ENCODE data around the gene CDC14A. TPM values are rescaled to one million over a fixed set of nuclear protein-coding genes. Genes with fewer than 3 reads are reported as not detected.

Gene CDC14A
- polyA plus RNA-seq, 1 donor from 2014 or later = 2.7 TPM

DNA sequence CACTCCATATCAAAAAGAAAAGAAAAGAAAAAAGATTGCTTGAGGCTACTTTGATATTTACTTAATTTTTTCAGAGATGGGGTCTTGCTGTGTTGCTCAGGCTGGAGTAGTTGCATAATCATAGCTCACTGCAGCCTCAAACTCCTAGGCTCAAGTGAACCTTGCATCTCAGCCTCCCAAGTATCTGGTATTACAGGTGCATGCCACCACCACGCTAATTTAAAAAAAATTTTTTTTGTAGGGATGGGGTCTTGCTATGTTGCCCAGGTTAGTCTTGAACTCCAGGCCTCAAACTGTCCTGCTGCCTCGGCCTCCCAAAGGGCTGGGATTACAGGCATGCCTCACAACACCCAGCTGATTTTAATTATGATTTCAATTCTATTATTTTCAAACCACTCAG is 48.1 kb upstream of the CDC14A start:
- Histone ChIP-seq H3F3A (ENCODE audit: insufficient read depth, low read length, poor library complexity, severe bottlenecking) (no peaks in the 10 kb centered on the region), H3K27me3 (ENCODE audit: insufficient read depth, low read depth, low read length) (no peaks in the 10 kb centered on the region), H3K9me2 (ENCODE audit: insufficient read depth, low read length) (no peaks in the 10 kb centered on the region), H3K9me3 (ENCODE audit: low read length) (no peaks in the 10 kb centered on the region), H4K20me1 (ENCODE audit: insufficient read depth) (no peaks in the 10 kb centered on the region), H3K79me2 (replicated peaks; ENCODE audit: insufficient read depth, low read length) (no peaks in the 10 kb centered on the region), H3K27ac (ENCODE audit: low read length) (no peak overlapping the region), H3K4me3 (ENCODE audit: low read length) (no peak overlapping the region), H3K36me3 (ENCODE audit: insufficient read depth, low read length) (no peaks in the 10 kb centered on the region), H3K9ac (ENCODE audit: low read length) (no peak overlapping the region), H3K4me2 (ENCODE audit: low read length) (no peak overlapping the region), H2AFZ (ENCODE audit: low read depth, low read length) (no peak overlapping the region)
- TF ChIP-seq SMC3 (conservative IDR thresholded peaks at IDR 0.05; ENCODE audit: poor library complexity) = no peak
- TF ChIP-seq MXI1 (conservative IDR thresholded peaks at IDR 0.05; ENCODE audit: poor library complexity, severe bottlenecking) = no peak
- TF ChIP-seq POLR2AphosphoS5 (IDR thresholded peaks at IDR 0.05) = no peak
- no peak for TF ChIP-seq EP300 (conservative IDR thresholded peaks at IDR 0.05; ENCODE audit: poor library complexity, severe bottlenecking)
- no peak for TF ChIP-seq RAD21 (conservative IDR thresholded peaks at IDR 0.05)
- no peak for TF ChIP-seq EZH2 (IDR thresholded peaks at IDR 0.05; ENCODE audit: borderline replicate concordance, insufficient read depth, low read length, poor library complexity, severe bottlenecking)
- no peak for TF ChIP-seq TAF1 (IDR thresholded peaks at IDR 0.05; ENCODE audit: low read depth)
- no peak for TF ChIP-seq CTCF (IDR thresholded peaks at IDR 0.05; ENCODE audit: poor library complexity, severe bottlenecking)
- no peak for TF ChIP-seq REST (IDR thresholded peaks at IDR 0.05; ENCODE audit: borderline replicate concordance)

DNA sequence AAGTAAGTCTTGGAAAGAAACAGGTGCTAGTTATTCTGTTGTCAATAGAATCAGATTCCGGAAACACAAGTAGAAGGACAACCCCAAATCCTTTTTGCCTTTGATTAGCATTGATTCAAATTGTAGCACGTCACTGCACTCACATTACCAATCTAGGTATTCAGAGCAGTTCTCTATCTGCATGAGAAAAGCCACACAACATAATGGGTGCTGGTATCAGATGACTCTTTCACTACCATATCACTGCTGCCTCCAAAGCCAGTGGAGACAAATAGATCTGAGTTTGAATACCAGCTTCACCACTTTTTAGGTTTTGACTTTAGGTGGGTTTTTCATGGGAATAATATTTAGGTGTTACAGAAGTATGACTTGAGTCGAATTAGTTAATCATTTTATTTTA is 47.4 kb upstream of the CDC14A start:
- no peak overlapping the region for H3K9ac ChIP-seq (ENCODE audit: low read length)
- no peak overlapping the region for H2AFZ ChIP-seq (ENCODE audit: low read depth, low read length)
- H3K27me3 ChIP-seq (ENCODE audit: insufficient read depth, low read depth, low read length) = no peaks in the 10 kb centered on the region
- no peaks in the 10 kb centered on the region for H3K79me2 ChIP-seq (replicated peaks; ENCODE audit: insufficient read depth, low read length)
- H3K4me2 ChIP-seq (ENCODE audit: low read length) = no peak overlapping the region
- no peaks in the 10 kb centered on the region for H3F3A ChIP-seq (ENCODE audit: insufficient read depth, low read length, poor library complexity, severe bottlenecking)
- H4K20me1 ChIP-seq (ENCODE audit: insufficient read depth) = no peaks in the 10 kb centered on the region
- no peaks in the 10 kb centered on the region for H3K36me3 ChIP-seq (ENCODE audit: insufficient read depth, low read length)
- no peak overlapping the region for H3K4me3 ChIP-seq (ENCODE audit: low read length)
- H3K9me3 ChIP-seq (ENCODE audit: low read length) = no peaks in the 10 kb centered on the region
- H3K27ac ChIP-seq (ENCODE audit: low read length) = no peak overlapping the region
- TF ChIP-seq TAF1 (IDR thresholded peaks at IDR 0.05; ENCODE audit: low read depth) = no peak
- TF ChIP-seq POLR2AphosphoS5 (IDR thresholded peaks at IDR 0.05) = no peak
- TF ChIP-seq REST (IDR thresholded peaks at IDR 0.05; ENCODE audit: borderline replicate concordance) = no peak
- TF ChIP-seq RAD21 (conservative IDR thresholded peaks at IDR 0.05) = no peak
- TF ChIP-seq CTCF (IDR thresholded peaks at IDR 0.05; ENCODE audit: poor library complexity, severe bottlenecking) = no peak
- no peak for TF ChIP-seq SMC3 (conservative IDR thresholded peaks at IDR 0.05; ENCODE audit: poor library complexity)
- TF ChIP-seq EP300 (conservative IDR thresholded peaks at IDR 0.05; ENCODE audit: poor library complexity, severe bottlenecking) = no peak
- TF ChIP-seq EZH2 (IDR thresholded peaks at IDR 0.05; ENCODE audit: borderline replicate concordance, insufficient read depth, low read length, poor library complexity, severe bottlenecking) = no peak
- TF ChIP-seq MXI1 (conservative IDR thresholded peaks at IDR 0.05; ENCODE audit: poor library complexity, severe bottlenecking) = no peak
- H3K9me2 ChIP-seq (ENCODE audit: insufficient read depth, low read length) = no peaks in the 10 kb centered on the region
